ENCODE measurements around the gene DCLK1. TPM values are rescaled to one million over a fixed set of nuclear protein-coding genes. Genes with fewer than 3 reads are reported as not detected.

Gene DCLK1
- total and polyA plus RNA-seq, 7 donors: 0.98 to 15.1 (median 3.9) TPM

DNA sequence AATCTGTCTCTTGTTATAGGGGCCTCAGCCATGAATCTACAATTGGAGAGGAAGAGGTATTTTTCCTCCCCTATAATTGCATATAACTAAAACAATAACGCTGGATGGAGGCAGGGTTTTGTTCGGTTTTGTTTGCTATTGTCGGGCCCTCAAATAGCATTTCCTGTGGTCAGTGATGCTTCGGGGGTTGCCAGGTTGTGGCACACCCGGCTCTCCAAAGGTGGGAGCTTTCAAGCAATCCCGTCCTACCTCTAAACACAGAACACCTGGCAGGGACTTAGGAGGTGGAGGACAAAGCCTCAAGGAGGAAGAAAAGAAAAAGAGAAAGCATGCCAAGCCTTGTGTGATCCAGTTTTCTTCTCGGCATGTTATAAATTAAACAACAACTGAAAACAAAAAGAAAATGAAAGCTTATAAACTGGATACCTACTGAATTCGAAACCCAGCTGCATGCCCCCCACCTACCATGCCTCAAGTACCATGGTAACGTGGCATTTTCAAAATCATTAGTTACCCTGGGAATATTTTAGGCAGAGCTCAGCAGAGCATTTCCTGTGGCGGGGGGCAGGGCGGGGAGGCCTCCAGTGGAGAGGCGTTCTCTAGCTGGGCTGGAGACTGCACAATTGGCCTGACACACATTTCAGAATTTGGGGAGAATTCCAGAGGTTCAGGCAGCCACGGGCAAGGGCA, 213.8 kb downstream of the DCLK1 start:
- no peaks in the 10 kb centered on the region for H3K9me3 ChIP-seq
- TF ChIP-seq, protein P1, sequence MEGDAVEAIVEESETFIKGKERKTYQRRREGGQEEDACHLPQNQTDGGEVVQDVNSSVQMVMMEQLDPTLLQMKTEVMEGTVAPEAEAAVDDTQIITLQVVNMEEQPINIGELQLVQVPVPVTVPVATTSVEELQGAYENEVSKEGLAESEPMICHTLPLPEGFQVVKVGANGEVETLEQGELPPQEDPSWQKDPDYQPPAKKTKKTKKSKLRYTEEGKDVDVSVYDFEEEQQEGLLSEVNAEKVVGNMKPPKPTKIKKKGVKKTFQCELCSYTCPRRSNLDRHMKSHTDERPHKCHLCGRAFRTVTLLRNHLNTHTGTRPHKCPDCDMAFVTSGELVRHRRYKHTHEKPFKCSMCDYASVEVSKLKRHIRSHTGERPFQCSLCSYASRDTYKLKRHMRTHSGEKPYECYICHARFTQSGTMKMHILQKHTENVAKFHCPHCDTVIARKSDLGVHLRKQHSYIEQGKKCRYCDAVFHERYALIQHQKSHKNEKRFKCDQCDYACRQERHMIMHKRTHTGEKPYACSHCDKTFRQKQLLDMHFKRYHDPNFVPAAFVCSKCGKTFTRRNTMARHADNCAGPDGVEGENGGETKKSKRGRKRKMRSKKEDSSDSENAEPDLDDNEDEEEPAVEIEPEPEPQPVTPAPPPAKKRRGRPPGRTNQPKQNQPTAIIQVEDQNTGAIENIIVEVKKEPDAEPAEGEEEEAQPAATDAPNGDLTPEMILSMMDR (IDR thresholded peaks at IDR 0.05): no peak
- H3K27ac ChIP-seq: no peak overlapping the region
- WGBS, 3 donors: 37 to 53% (median 46%) methylated on average over 12 to 13 of the region's 13 CpGs
- no peak for DNase-seq
- ATAC-seq: no peak
- H3K36me3 ChIP-seq (ENCODE audit: insufficient read depth in 1 of 2, low read depth in 1 of 2): no peaks in the 10 kb centered on the region
- H3K4me1 ChIP-seq: no peaks in the 10 kb centered on the region
- intact Hi-C loops (cut with DNase I): no loop called here
- no peak overlapping the region for H3K4me3 ChIP-seq
- no peaks in the 10 kb centered on the region for H3K27me3 ChIP-seq (ENCODE audit: insufficient read depth in 3 of 3, low read length in 2 of 3)

DNA sequence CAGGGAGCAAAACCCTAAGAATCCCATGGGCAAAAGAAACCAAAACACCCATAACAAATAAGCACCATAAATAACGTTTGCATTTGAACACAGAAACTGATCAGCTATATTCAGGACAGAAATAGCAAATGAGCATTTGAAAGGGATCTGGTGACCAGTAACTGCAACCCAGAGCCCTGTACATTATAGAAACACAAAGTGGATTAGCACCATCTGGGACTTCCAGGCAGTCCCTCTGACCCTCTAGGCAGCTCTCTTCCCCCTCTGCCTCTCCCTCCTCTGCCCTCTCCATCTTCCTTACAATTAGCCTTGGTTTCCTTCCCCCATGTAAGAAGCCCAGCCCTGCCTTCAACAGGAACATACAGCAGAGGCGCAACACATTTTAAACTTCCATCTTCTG, 215.0 kb downstream of the DCLK1 start:
- no peak overlapping the region for H3K4me3 ChIP-seq
- 63 to 64% (median 64%) methylated on average over 2 of the region's 2 CpGs for WGBS, 3 donors
- DNase-seq (no peak), ATAC-seq (no peak)
- H3K27ac ChIP-seq: no peak overlapping the region
- no peaks in the 10 kb centered on the region for H3K4me1 ChIP-seq
- no peaks in the 10 kb centered on the region for H3K27me3 ChIP-seq (ENCODE audit: insufficient read depth in 3 of 3, low read length in 2 of 3)
- H3K9me3 ChIP-seq: no peaks in the 10 kb centered on the region
- TF ChIP-seq, protein P1 (IDR thresholded peaks at IDR 0.05): no peak
- intact Hi-C loops (cut with DNase I): no loop called here
- H3K36me3 ChIP-seq (ENCODE audit: insufficient read depth in 1 of 2, low read depth in 1 of 2): no peaks in the 10 kb centered on the region

DNA sequence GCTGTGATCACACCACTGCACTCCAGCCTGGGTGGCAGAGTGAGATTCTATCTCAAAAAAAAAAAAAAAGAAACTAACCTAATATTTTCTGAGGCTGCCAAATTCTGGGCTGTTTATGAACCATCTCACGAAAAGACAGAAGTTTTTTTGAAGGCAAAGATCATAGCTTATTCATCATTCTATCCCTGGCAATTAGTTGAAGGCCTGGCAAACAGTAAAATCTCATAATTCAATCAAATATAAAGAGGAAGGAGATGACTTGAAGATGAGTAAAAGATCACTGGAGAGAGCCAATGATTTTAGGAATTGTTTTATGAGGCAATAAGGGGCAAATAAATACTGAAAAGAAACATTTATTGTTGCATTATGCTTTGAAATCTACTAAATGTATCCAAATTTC, 216.5 kb downstream of the DCLK1 start:
- H3K4me3 ChIP-seq: no peak overlapping the region
- no peaks in the 10 kb centered on the region for H3K27me3 ChIP-seq (ENCODE audit: insufficient read depth in 3 of 3, low read length in 2 of 3)
- H3K9me3 ChIP-seq: no peaks in the 10 kb centered on the region
- intact Hi-C loops (cut with DNase I): no loop called here
- no peaks in the 10 kb centered on the region for H3K36me3 ChIP-seq (ENCODE audit: insufficient read depth in 1 of 2, low read depth in 1 of 2)
- ATAC-seq (no peak), DNase-seq (no peak)
- TF ChIP-seq, protein P1 (IDR thresholded peaks at IDR 0.05): no peak
- no peak overlapping the region for H3K27ac ChIP-seq
- 46 to 68% (median 59%) methylated on average over 1 of the region's 1 CpG for WGBS, 3 donors
- H3K4me1 ChIP-seq: no peaks in the 10 kb centered on the region

DNA sequence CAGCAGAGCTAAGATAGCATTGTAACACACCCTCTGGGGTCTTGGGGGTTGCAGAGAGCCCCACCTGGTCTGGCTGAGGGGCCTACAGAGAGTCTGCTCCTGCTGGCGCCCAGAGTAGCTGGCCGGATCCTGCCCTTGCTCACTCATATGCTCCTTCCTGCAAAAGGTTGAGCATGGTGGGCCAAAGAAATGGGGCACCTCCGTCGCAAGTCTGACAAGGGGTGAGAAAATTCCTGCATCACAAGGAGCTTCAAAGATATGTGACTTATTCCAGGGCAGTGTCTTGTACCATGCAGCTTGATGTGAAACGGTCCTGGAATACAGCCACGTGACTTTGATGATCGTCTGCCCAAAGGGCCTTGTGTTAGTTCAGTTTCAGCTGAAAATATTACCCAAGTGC, 218.3 kb downstream of the DCLK1 start:
- TF ChIP-seq, protein P1 (IDR thresholded peaks at IDR 0.05): no peak
- Histone ChIP-seq H3K27ac (no peak overlapping the region), H3K9me3 (no peaks in the 10 kb centered on the region), H3K36me3 (ENCODE audit: insufficient read depth in 1 of 2, low read depth in 1 of 2) (no peaks in the 10 kb centered on the region), H3K4me1 (no peaks in the 10 kb centered on the region), H3K4me3 (no peak overlapping the region), H3K27me3 (ENCODE audit: insufficient read depth in 3 of 3, low read length in 2 of 3) (no peaks in the 10 kb centered on the region)
- no peak for DNase-seq
- WGBS, 3 donors: 79 to 88% (median 82%) methylated on average over 7 of the region's 7 CpGs
- no peak for ATAC-seq
- intact Hi-C loops (cut with DNase I): no loop called here
